ENCODE measurements around the gene SREK1IP1. TPM values are rescaled to one million over a fixed set of nuclear protein-coding genes. Genes with fewer than 3 reads are reported as not detected.

Gene SREK1IP1
- total RNA-seq, 3 donors from 2014 or later: 15.2 to 24.1 (median 21.7) TPM

DNA sequence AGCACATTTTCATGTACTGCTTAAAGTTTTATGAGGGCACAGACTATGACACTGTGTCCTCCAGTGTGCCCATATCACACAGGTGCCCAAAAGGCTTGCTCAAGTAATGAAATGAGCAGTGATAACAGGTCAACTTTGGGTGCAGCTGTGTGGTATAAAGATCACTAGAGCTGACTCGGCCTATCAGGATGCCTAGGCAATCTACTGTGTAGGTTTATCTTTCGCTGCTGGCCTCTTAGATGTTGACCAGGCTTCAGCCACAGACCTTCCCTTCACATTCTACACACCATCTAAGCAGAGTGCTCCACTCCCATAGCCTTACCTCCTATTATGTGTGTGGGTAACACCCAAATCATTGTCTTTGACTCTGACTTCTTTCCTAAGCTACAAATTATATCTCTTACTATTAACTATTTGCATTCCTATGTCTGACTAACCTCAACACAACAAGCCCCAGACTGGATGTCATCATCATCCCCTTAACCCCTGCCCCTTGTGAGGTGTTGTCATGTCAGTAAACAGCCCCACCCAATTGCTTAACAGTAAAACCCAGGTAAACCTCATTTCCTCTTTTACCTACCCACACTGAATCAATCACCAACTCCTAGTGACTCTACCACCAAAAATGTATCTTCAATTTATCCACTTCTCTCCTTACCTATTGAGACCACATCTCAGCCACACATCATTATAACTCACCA lies 2.5 kb downstream of the SREK1IP1 start:
- Histone ChIP-seq H3K9me3 (no peaks in the 10 kb centered on the region), H3K4me3 (no peak overlapping the region), H3K36me3 (ENCODE audit: low read depth) (no peaks in the 10 kb centered on the region), H3K4me1 (ENCODE audit: low read depth) (peaks cover 40% of the 10 kb centered on the region)
- DNase-seq: no peak
- peak; percentile 45 for ATAC-seq
- intact Hi-C loops (cut with DNase I, micrococcal nuclease): no loop called here
- TF ChIP-seq, protein P1, sequence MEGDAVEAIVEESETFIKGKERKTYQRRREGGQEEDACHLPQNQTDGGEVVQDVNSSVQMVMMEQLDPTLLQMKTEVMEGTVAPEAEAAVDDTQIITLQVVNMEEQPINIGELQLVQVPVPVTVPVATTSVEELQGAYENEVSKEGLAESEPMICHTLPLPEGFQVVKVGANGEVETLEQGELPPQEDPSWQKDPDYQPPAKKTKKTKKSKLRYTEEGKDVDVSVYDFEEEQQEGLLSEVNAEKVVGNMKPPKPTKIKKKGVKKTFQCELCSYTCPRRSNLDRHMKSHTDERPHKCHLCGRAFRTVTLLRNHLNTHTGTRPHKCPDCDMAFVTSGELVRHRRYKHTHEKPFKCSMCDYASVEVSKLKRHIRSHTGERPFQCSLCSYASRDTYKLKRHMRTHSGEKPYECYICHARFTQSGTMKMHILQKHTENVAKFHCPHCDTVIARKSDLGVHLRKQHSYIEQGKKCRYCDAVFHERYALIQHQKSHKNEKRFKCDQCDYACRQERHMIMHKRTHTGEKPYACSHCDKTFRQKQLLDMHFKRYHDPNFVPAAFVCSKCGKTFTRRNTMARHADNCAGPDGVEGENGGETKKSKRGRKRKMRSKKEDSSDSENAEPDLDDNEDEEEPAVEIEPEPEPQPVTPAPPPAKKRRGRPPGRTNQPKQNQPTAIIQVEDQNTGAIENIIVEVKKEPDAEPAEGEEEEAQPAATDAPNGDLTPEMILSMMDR (IDR thresholded peaks at IDR 0.05): no peak

DNA sequence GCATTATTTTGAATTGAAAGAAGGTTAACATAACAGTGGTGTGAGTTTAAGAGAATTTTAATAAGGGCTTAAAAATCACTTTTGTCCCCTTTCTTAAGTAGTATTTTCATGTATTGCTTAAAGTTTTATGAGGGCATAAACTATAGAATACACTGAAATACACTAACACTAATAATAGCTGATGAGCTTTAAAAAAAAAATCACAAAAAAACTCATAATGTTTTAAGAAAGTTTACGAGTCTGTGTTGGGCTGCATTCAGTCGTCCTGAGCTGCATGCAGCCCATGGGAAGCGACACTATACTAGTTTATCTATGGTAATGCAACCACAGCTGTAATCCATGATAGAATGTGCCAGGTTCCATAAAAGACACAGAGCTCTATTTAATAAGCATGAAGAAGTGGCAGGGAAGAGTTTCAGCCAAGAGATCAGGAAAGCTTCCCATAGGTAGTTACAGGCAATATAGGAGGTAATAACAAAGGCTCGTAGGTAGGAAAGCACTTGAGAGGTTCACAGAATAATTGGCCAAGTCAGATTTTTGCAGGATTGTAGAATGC lies 4.5 kb downstream of the SREK1IP1 start:
- intact Hi-C loops (cut with DNase I, micrococcal nuclease): no loop called here
- no peak for DNase-seq
- no peaks in the 10 kb centered on the region for H3K36me3 ChIP-seq (ENCODE audit: low read depth)
- H3K4me1 ChIP-seq (ENCODE audit: low read depth): peaks cover 32% of the 10 kb centered on the region
- TF ChIP-seq, protein P1 (IDR thresholded peaks at IDR 0.05): no peak
- ATAC-seq: no peak
- H3K4me3 ChIP-seq: no peak overlapping the region
- H3K9me3 ChIP-seq: no peaks in the 10 kb centered on the region

DNA sequence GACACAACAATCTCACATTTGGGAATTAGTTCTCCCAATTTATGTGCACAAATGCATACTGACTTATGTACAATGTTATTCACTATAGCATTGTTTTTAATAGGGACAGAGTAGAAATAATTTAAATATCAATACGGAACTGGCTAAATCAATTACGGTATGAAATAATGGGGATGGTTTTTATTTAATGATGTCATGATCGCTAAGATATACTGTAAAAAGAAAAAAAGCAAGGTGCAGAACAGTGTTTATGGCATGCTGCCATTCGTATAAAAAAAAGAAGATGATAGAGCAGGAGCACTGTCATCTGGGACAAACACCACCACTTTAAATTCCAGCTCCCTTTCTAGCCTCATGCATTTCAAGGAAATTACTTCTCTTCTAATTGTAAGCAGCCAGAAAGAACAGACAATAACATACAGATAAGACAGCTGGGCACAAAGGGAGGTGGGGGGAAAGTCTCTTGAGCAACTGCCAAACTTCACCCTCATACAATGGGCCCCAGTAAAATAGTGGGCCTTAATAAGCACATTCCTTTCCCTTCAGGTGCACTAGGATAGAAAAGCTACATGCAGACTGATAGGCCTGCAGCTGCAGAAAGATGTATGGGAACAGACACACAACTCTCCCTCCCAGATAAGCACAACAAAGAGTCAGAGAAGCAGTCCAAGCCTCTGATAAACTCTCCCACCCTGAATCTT lies 8.4 kb downstream of the SREK1IP1 start:
- Histone ChIP-seq H3K4me3 (no peak overlapping the region), H3K36me3 (ENCODE audit: low read depth) (no peaks in the 10 kb centered on the region), H3K9me3 (no peaks in the 10 kb centered on the region), H3K4me1 (ENCODE audit: low read depth) (peaks cover 7% of the 10 kb centered on the region)
- DNase-seq (no peak), ATAC-seq (no peak)
- intact Hi-C loops (cut with DNase I, micrococcal nuclease): no loop called here
- TF ChIP-seq, protein P1 (IDR thresholded peaks at IDR 0.05): no peak

DNA sequence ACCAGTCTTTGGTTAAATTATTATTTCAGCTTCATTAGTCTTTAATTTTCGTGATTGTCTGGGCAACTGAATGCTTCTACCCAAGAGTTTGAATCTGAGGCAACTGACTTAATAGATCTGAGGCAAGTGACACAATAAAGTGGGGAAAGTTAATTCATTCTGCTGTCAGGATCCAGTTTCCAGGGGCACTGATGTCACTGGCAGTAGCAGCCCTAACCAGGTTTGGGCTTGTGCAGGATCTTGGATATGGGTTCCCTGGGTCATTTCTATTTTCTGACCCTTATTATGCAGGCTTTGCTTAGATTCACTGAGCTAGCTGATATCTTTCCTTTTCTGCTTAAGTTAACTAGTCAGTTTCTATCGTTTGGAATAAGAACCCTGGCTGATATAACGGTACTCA lies 9.6 kb downstream of the SREK1IP1 start:
- intact Hi-C loops (cut with DNase I, micrococcal nuclease): no loop called here
- TF ChIP-seq, protein P1 (IDR thresholded peaks at IDR 0.05): no peak
- Histone ChIP-seq H3K36me3 (ENCODE audit: low read depth) (no peaks in the 10 kb centered on the region), H3K4me1 (ENCODE audit: low read depth) (no peaks in the 10 kb centered on the region), H3K4me3 (no peak overlapping the region), H3K9me3 (no peaks in the 10 kb centered on the region)
- DNase-seq (no peak), ATAC-seq (no peak)

DNA sequence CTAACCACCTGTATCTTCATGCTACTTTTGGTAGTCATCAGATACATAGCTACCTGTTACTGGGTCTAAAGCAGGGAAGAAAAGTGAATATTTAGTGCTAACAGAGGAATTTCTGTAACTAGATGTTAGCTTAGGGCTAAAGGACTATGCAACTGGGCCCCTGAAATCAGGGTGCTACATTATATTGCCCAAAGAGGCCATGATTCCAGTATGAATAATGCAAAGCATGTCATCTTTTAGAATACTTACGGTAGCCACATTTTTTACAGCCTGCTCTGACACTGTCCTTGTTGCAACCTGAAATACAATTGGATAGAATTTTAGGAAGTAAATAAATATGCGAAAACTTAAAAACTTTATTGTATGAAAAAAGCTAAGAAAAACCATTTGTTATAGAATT lies 14.4 kb downstream of the SREK1IP1 start:
- H3K4me1 ChIP-seq (ENCODE audit: low read depth): no peaks in the 10 kb centered on the region
- no peaks in the 10 kb centered on the region for H3K36me3 ChIP-seq (ENCODE audit: low read depth)
- DNase-seq (no peak), ATAC-seq (no peak)
- H3K9me3 ChIP-seq: no peaks in the 10 kb centered on the region
- H3K4me3 ChIP-seq: no peak overlapping the region
- TF ChIP-seq, protein P1 (IDR thresholded peaks at IDR 0.05): no peak
- intact Hi-C loops (cut with DNase I, micrococcal nuclease): no loop called here
